DND-41 (cell line): ENCODE measurements around the gene KCP.

Experiments
- ATAC-seq: fragments of 200-7000 bp; cut with Tn5 transposase; 3 replicates; pipeline ENCODE4 v1.9.1; 2021; ENCODE audit warnings: low read depth; ENCODE audit not compliant: insufficient read depth
- DNase-seq: peaks from one replicate; pipeline ENCODE4 v3.0.0-alpha.2; 2020
- H2AFZ ChIP-seq: 2 replicates; pipeline ENCODE4 v1.6.0; 2012; ENCODE audit warnings: low read depth, low read length
- H3K27ac ChIP-seq: 2 replicates; pipeline ENCODE4 v1.5.1; 2012; ENCODE audit warnings: low read length, inconsistent platforms
- H3K27me3 ChIP-seq: fragments of 200-600 bp; sonication (generic); 2 replicates; pipeline ENCODE4 v1.6.0; 2012; ENCODE audit warnings: low read length, mild to moderate bottlenecking, inconsistent platforms; ENCODE audit not compliant: insufficient read depth, poor library complexity
- H3K36me3 ChIP-seq: 2 replicates; pipeline ENCODE4 v1.5.1; 2012; ENCODE audit warnings: low read length, inconsistent platforms; ENCODE audit not compliant: insufficient read depth
- H3K4me1 ChIP-seq: 2 replicates; pipeline ENCODE4 v1.5.1; 2012; ENCODE audit warnings: mild to moderate bottlenecking, low read length; ENCODE audit not compliant: insufficient read depth
- H3K4me2 ChIP-seq: 2 replicates; pipeline ENCODE4 v1.6.0; 2012; ENCODE audit warnings: mild to moderate bottlenecking, moderate library complexity, low read length, inconsistent platforms; ENCODE audit not compliant: insufficient read depth
- H3K4me3 ChIP-seq, 2 experiments: fragments of 200-600 bp in 1 of 2; shearing (Covaris generic) in 1 of 2; 2 replicates each; pipeline ENCODE4 v1.5.1; 2012 to 2016; ENCODE audit warnings: inconsistent platforms in 2 of 2, low read length in 2 of 2, mild to moderate bottlenecking in 2 of 2, low read depth in 1 of 2, moderate library complexity in 1 of 2
- H3K79me2 ChIP-seq: 2 replicates; pipeline ENCODE4 v1.6.0; 2012; ENCODE audit warnings: low read length, inconsistent platforms; ENCODE audit not compliant: insufficient read depth
- H3K9ac ChIP-seq: 2 replicates; pipeline ENCODE4 v1.6.0; 2012; ENCODE audit warnings: low read depth, mild to moderate bottlenecking, inconsistent platforms, low read length, moderate library complexity
- H3K9me3 ChIP-seq: 2 replicates; pipeline ENCODE4 v1.5.1; 2012; ENCODE audit warnings: low read length, moderate library complexity, mild to moderate bottlenecking, inconsistent platforms; ENCODE audit not compliant: insufficient read depth, severe bottlenecking
- H4K20me1 ChIP-seq: 2 replicates; pipeline ENCODE4 v1.6.0; 2012; ENCODE audit warnings: low read length; ENCODE audit not compliant: insufficient read depth
- CTCF ChIP-seq: IDR thresholded peaks from 2 replicates; pipeline ENCODE4 v1.5.1; 2012; ENCODE audit warnings: borderline replicate concordance, low read length, moderate library complexity, mild to moderate bottlenecking; ENCODE audit not compliant: poor library complexity, severe bottlenecking; ENCODE audit errors: extremely low read depth
- EZH2 ChIP-seq: IDR thresholded peaks from 3 replicates; pipeline ENCODE4 v1.6.1; 2012; ENCODE audit warnings: borderline replicate concordance, low read depth, mild to moderate bottlenecking, moderate library complexity, low read length, inconsistent platforms; ENCODE audit not compliant: severe bottlenecking

The KCP gene

GRCh38 chr7:128841171-128841690, 69.3 kb downstream of the KCP start:
- H2AFZ ChIP-seq: no peak overlapping the region
- H3K4me3 ChIP-seq: no peak overlapping the region
- no peaks in the 10 kb centered on the region for H3K79me2 ChIP-seq
- H3K27ac ChIP-seq: no peak overlapping the region
- TF ChIP-seq CTCF: no peak
- no peak for TF ChIP-seq EZH2
- 0 out of 2 replicates have a peak, but pooled peaks cover 3% of the 10 kb centered on the region for H4K20me1 ChIP-seq
- no peaks in the 10 kb centered on the region for H3K27me3 ChIP-seq
- H3K9me3 ChIP-seq: no peaks in the 10 kb centered on the region
- DNase-seq (no peak), ATAC-seq (no peak)
- H3K4me1 ChIP-seq: no peaks in the 10 kb centered on the region
- H3K36me3 ChIP-seq: no peaks in the 10 kb centered on the region
- no peak overlapping the region for H3K9ac ChIP-seq
- no peak overlapping the region for H3K4me2 ChIP-seq

GRCh38 chr7:128840326-128841170, 70.0 kb downstream of the KCP start:
- no peak for ATAC-seq
- H3K36me3 ChIP-seq: no peaks in the 10 kb centered on the region
- H3K27me3 ChIP-seq: no peaks in the 10 kb centered on the region
- H4K20me1 ChIP-seq: 0 out of 2 replicates have a peak, but pooled peaks cover 3% of the 10 kb centered on the region
- DNase-seq: no peak
- no peak overlapping the region for H3K9ac ChIP-seq
- H3K9me3 ChIP-seq: no peaks in the 10 kb centered on the region
- H3K4me3 ChIP-seq: no peak overlapping the region
- H3K4me2 ChIP-seq: no peak overlapping the region
- H3K27ac ChIP-seq: no peak overlapping the region
- H2AFZ ChIP-seq: no peak overlapping the region
- H3K4me1 ChIP-seq: no peaks in the 10 kb centered on the region
- no peaks in the 10 kb centered on the region for H3K79me2 ChIP-seq
- TF ChIP-seq EZH2 (no peak), CTCF (no peak)

GRCh38 chr7:128839751-128840177, 70.7 kb downstream of the KCP start:
- Histone ChIP-seq H3K4me2 (no peak overlapping the region), H4K20me1 (0 out of 2 replicates have a peak, but pooled peaks cover 3% of the 10 kb centered on the region), H3K27me3 (no peaks in the 10 kb centered on the region), H2AFZ (no peak overlapping the region), H3K9ac (no peak overlapping the region), H3K4me1 (no peaks in the 10 kb centered on the region), H3K36me3 (no peaks in the 10 kb centered on the region), H3K9me3 (no peaks in the 10 kb centered on the region), H3K4me3 (no peak overlapping the region), H3K27ac (no peak overlapping the region), H3K79me2 (no peaks in the 10 kb centered on the region)
- DNase-seq: no peak
- ATAC-seq: no peak
- no peak for TF ChIP-seq CTCF
- no peak for TF ChIP-seq EZH2
